ENCODE data around the gene R3HDM1. TPM values are rescaled to one million over a fixed set of nuclear protein-coding genes. Genes with fewer than 3 reads are reported as not detected.

R3HDM1 gene
- total RNA-seq, 4 donors from 2014 or later, result 9.7 to 17.5 (median 11.3) TPM

GRCh38 chr2:135740206-135740605, 208.9 kb downstream of the R3HDM1 start:
- WGBS, 2 donors, result 95 to 97% methylated on average over 3 of the region's 3 CpGs
- no peak for DNase-seq (ENCODE audit: low spot score in 2 of 2)
- no peak for TF ChIP-seq POLR2A (IDR thresholded peaks at IDR 0.05)
- no peak for TF ChIP-seq CTCF (IDR thresholded peaks at IDR 0.05)
- intact Hi-C loops (cut with DNase I; ENCODE audit: low total_unique reads), result no loop called here
- H3K4me3 ChIP-seq (ENCODE audit: low read depth, poor library complexity, severe bottlenecking), result no peak overlapping the region

GRCh38 chr2:135741043-135741394, 209.7 kb downstream of the R3HDM1 start:
- no peak for DNase-seq (ENCODE audit: low spot score in 2 of 2)
- no peak for TF ChIP-seq CTCF (IDR thresholded peaks at IDR 0.05)
- TF ChIP-seq POLR2A (IDR thresholded peaks at IDR 0.05), result no peak
- intact Hi-C loops (cut with DNase I; ENCODE audit: low total_unique reads), result no loop called here
- H3K4me3 ChIP-seq (ENCODE audit: low read depth, poor library complexity, severe bottlenecking), result no peak overlapping the region
- WGBS, 2 donors, result 82 to 83% methylated on average over 11 of the region's 11 CpGs

- peak within 1 kb of the TSS; percentile 97 for H3K4me3 ChIP-seq (ENCODE audit: low read depth, poor library complexity, severe bottlenecking)
- intact Hi-C loops (cut with DNase I; ENCODE audit: low total_unique reads), result no loop called here
- TF ChIP-seq POLR2A (IDR thresholded peaks at IDR 0.05) (peak in 1 of 2 donors; percentile 85), CTCF (IDR thresholded peaks at IDR 0.05) (no peak)
- DNase-seq (ENCODE audit: low spot score in 2 of 2), result peak; percentile 97 to 99
- 1% methylated on average over 12 to 75 of the region's 93 CpGs for WGBS, 2 donors
These were observed 210.4 kb downstream of the R3HDM1 start, which contains the start of gene UBXN4 for GRCh38 chr2:135741395-135742324. TSS of gene UBXN4 (plus strand) at chr2:135741855. CDS start at chr2:135741930, 75 bp downstream.

- peak in 1 of 2 donors; percentile 22 for DNase-seq (ENCODE audit: low spot score in 2 of 2)
These were observed 211.1 kb downstream of the R3HDM1 start for GRCh38 chr2:135742325-135742757.

GRCh38 chr2:135743860-135744259, 212.6 kb downstream of the R3HDM1 start:
- H3K4me3 ChIP-seq (ENCODE audit: low read depth, poor library complexity, severe bottlenecking), result no peak overlapping the region
- TF ChIP-seq CTCF (IDR thresholded peaks at IDR 0.05), result no peak
- TF ChIP-seq POLR2A (IDR thresholded peaks at IDR 0.05), result no peak
- no peak for DNase-seq (ENCODE audit: low spot score in 2 of 2)
- intact Hi-C loops (cut with DNase I; ENCODE audit: low total_unique reads), result no loop called here
- 73 to 74% methylated on average over 1 of the region's 1 CpG for WGBS, 2 donors

More at GRCh38 chr2:135742325-135742757, 211.1 kb downstream of the R3HDM1 start:
- 0% methylated on average over 33 to 34 of the region's 34 CpGs for WGBS, 2 donors
- intact Hi-C loops (cut with DNase I; ENCODE audit: low total_unique reads), result no loop called here
- H3K4me3 ChIP-seq (ENCODE audit: low read depth, poor library complexity, severe bottlenecking), result peak overlapping the region; percentile 97
- no peak for TF ChIP-seq POLR2A (IDR thresholded peaks at IDR 0.05)
- TF ChIP-seq CTCF (IDR thresholded peaks at IDR 0.05), result peak in 1 of 3 donors; percentile 8

Data from lower leg skin (tissue), 4 donors.